ENCODE results near the gene AIP.

AIP gene

GRCh38 chr11:67464411-67465188 lies 18.2 kb upstream of the AIP start (continued):
- TF ChIP-seq ZNF398 (tag by site-specific recombination; IDR thresholded peaks at IDR 0.05) (peak; percentile 80), KLF9 (tag by site-specific recombination; IDR thresholded peaks at IDR 0.05; ENCODE audit: low read depth) (peak; percentile 65; the same call in 1 of the 2 replicates), IKZF3 (tag by site-specific recombination; IDR thresholded peaks at IDR 0.05) (no peak), ZNF530 (tag by site-specific recombination; IDR thresholded peaks at IDR 0.05; ENCODE audit: low read depth) (no peak), ZNF426 (tag by site-specific recombination; IDR thresholded peaks at IDR 0.05) (no peak), GLIS1 (tag by site-specific recombination; IDR thresholded peaks at IDR 0.05) (no peak), ZBTB26 (tag by site-specific recombination; optimal IDR thresholded peaks at IDR 0.05) (peak; percentile 30), ZEB2 (tag by site-specific recombination; IDR thresholded peaks at IDR 0.05) (peak; percentile 59), ZNF2 (tag by site-specific recombination; IDR thresholded peaks at IDR 0.05) (no peak), ZSCAN4 (tag by site-specific recombination; IDR thresholded peaks at IDR 0.05) (no peak), PATZ1 (tag by site-specific recombination; IDR thresholded peaks at IDR 0.05) (peak; percentile 88), ZBTB20 (tag by site-specific recombination; IDR thresholded peaks at IDR 0.05) (peak; percentile 33; the same call in 1 of the 2 replicates), SP2 (tag by site-specific recombination; IDR thresholded peaks at IDR 0.05) (peak; percentile 81), FEZF1 (tag by site-specific recombination; IDR thresholded peaks at IDR 0.05) (no peak), ZSCAN30 (tag by site-specific recombination; IDR thresholded peaks at IDR 0.05) (no peak), ZBTB8A (tag by site-specific recombination; IDR thresholded peaks at IDR 0.05) (peak; percentile 84), ZNF76 (tag by site-specific recombination; IDR thresholded peaks at IDR 0.05; ENCODE audit: borderline replicate concordance, low read depth) (0 out of 2 replicates have a peak, but pooled peaks have one; percentile 12), ZNF843 (tag by site-specific recombination; IDR thresholded peaks at IDR 0.05) (no peak), ZBTB11 (tag by site-specific recombination; conservative IDR thresholded peaks at IDR 0.05; ENCODE audit: low read depth) (peak; percentile 70), KLF1 (tag by site-specific recombination; IDR thresholded peaks at IDR 0.05) (no peak), ZNF280D (tag by site-specific recombination; IDR thresholded peaks at IDR 0.05) (no peak), ZNF248 (tag by site-specific recombination; IDR thresholded peaks at IDR 0.05) (no peak), ATF2 (tag by site-specific recombination; IDR thresholded peaks at IDR 0.05; ENCODE audit: low read depth) (no peak), ZSCAN23 (tag by site-specific recombination; IDR thresholded peaks at IDR 0.05) (no peak), ZFHX2 (tag by site-specific recombination; conservative IDR thresholded peaks at IDR 0.05) (peak; percentile 83)

All from HEK293 (cell line).